ENCODE results near the gene TEKT1.

- TF ChIP-seq CTCF (IDR thresholded peaks at IDR 0.05; ENCODE audit: poor library complexity), result no peak
- no peak for TF ChIP-seq EZH2 (IDR thresholded peaks at IDR 0.05; ENCODE audit: borderline replicate concordance)
Measured at GRCh38 chr17:6818938-6819337, 12.6 kb downstream of the TEKT1 start.

Data from hepatocyte (in vitro differentiated cells).